Smooth muscle cell (in vitro differentiated cells): ENCODE results near the gene CLASP2. TPM values are rescaled to one million over a fixed set of nuclear protein-coding genes. Genes with fewer than 3 reads are reported as not detected.

ENCODE experiments used
- DNase-seq: peaks from one replicate; lab custom pipeline; 2025; ENCODE audit not compliant: unreplicated experiment; lab: John Stamatoyannopoulos, UW
- H2AFZ ChIP-seq: fragments of 200-600 bp; sonication (generic); 2 replicates; pipeline ENCODE4 v1.6.0; 2016; ENCODE audit warnings: antibody characterized with exemption, low read depth, mild to moderate bottlenecking
- H3F3A ChIP-seq: fragments of 200-600 bp; sonication (generic); 2 replicates; pipeline ENCODE4 v1.6.0; 2017; ENCODE audit warnings: antibody characterized with exemption, low read depth
- H3K27ac ChIP-seq: fragments of 200-600 bp; sonication (generic); 2 replicates; pipeline ENCODE4 v1.5.1; 2016; ENCODE audit warnings: low read depth, mild to moderate bottlenecking
- H3K27me3 ChIP-seq: fragments of 200-600 bp; sonication (generic); 2 replicates; pipeline ENCODE4 v1.6.1; 2016; ENCODE audit warnings: low read depth, mild to moderate bottlenecking
- H3K36me3 ChIP-seq: fragments of 200-600 bp; sonication (generic); 2 replicates; pipeline ENCODE4 v1.5.1; 2016; ENCODE audit warnings: low read depth
- H3K4me1 ChIP-seq: fragments of 200-600 bp; sonication (generic); 2 replicates; pipeline ENCODE4 v1.5.1; 2016; ENCODE audit warnings: low read depth
- H3K4me2 ChIP-seq: fragments of 200-600 bp; sonication (generic); 2 replicates; pipeline ENCODE4 v1.6.0; 2016; ENCODE audit warnings: mild to moderate bottlenecking
- H3K4me3 ChIP-seq: fragments of 200-600 bp; sonication (generic); 2 replicates; pipeline ENCODE4 v1.5.1; 2016; ENCODE audit warnings: mild to moderate bottlenecking
- H3K79me2 ChIP-seq: fragments of 200-600 bp; sonication (generic); 2 replicates; pipeline ENCODE4 v1.6.0; 2016; ENCODE audit warnings: low read depth, mild to moderate bottlenecking
- H3K9ac ChIP-seq: fragments of 200-600 bp; sonication (generic); 2 replicates; pipeline ENCODE4 v1.6.0; 2016; ENCODE audit warnings: low read depth
- H3K9me3 ChIP-seq: fragments of 200-600 bp; sonication (generic); replicated peaks from 2 replicates; pipeline ENCODE4 v1.5.1; 2016; ENCODE audit warnings: low read depth
- H4K20me1 ChIP-seq: fragments of 200-600 bp; sonication (generic); 2 replicates; pipeline ENCODE4 v1.6.0; 2016; ENCODE audit warnings: low read depth
- WGBS: methylation state at CpG from one replicate; pipeline ENCODE4 v1.1.7; 2016; ENCODE audit warnings: low lambda C conversion rate; 5-methylcytosine and 5-hydroxymethylcytosine counted together
- polyA plus RNA-seq: library from polyadenylated mRNA; unstranded; fragments of >200 nt; fragmentation: Nextera tagmentation; extraction: Ambion mirVana; gene quantifications from 2 replicates; pipeline ENCODE4 v1.2.1, GENCODE V29; 2016
- total RNA-seq: library from RNA; depleted of rRNA; stranded (reverse); fragments of >200 nt; gene quantifications from 2 replicates; pipeline ENCODE4 v1.2.3, GENCODE V29; 2014
- TF ChIP-seq, protein P1 (sequence below): fragments of 200-600 bp; sonication (generic); IDR thresholded peaks from 2 replicates; pipeline ENCODE4 v1.5.1; 2017; ENCODE audit warnings: borderline replicate concordance, mild to moderate bottlenecking, antibody characterized with exemption; ENCODE audit not compliant: insufficient read depth, poor library complexity, severe bottlenecking

The CLASP2 gene
- total and polyA plus RNA-seq, 2 experiments from 2014 or later: 17.9 to 61.4 TPM

GRCh38 chr3:33634262-33634661, 83.8 kb downstream of the CLASP2 start:
- no peaks in the 10 kb centered on the region for H3F3A ChIP-seq
- H3K4me2 ChIP-seq: no peak overlapping the region
- H3K9me3 ChIP-seq: no peaks in the 10 kb centered on the region
- no peaks in the 10 kb centered on the region for H3K36me3 ChIP-seq
- WGBS: 92% methylated on average over 3 of the region's 3 CpGs
- DNase-seq: no peak
- H2AFZ ChIP-seq: no peak overlapping the region
- TF ChIP-seq, protein P1, sequence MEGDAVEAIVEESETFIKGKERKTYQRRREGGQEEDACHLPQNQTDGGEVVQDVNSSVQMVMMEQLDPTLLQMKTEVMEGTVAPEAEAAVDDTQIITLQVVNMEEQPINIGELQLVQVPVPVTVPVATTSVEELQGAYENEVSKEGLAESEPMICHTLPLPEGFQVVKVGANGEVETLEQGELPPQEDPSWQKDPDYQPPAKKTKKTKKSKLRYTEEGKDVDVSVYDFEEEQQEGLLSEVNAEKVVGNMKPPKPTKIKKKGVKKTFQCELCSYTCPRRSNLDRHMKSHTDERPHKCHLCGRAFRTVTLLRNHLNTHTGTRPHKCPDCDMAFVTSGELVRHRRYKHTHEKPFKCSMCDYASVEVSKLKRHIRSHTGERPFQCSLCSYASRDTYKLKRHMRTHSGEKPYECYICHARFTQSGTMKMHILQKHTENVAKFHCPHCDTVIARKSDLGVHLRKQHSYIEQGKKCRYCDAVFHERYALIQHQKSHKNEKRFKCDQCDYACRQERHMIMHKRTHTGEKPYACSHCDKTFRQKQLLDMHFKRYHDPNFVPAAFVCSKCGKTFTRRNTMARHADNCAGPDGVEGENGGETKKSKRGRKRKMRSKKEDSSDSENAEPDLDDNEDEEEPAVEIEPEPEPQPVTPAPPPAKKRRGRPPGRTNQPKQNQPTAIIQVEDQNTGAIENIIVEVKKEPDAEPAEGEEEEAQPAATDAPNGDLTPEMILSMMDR: no peak
- no peaks in the 10 kb centered on the region for H3K4me1 ChIP-seq
- H3K27me3 ChIP-seq: no peaks in the 10 kb centered on the region
- peaks cover 2% of the 10 kb centered on the region for H3K79me2 ChIP-seq
- H4K20me1 ChIP-seq: no peaks in the 10 kb centered on the region
- H3K4me3 ChIP-seq: no peak overlapping the region
- no peak overlapping the region for H3K27ac ChIP-seq
- H3K9ac ChIP-seq: no peak overlapping the region

DNA sequence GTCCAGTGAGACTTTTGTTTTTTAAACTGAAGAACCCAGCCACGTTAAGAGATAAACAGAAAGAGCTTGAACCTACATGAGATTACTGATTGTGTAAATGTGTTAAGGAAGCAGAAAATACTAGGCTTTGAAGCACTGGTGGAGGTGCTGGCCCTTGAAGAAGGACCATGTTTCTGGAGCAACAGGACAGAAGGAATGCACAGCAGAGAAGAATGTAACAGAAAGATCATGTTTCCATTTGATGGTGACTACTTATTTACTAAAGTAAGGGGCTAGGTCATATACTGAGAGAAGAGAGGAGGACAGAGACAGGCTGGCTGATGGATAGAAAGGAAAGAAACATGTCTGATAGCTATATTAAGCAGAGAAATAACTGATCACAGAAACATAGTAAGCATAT, 88.8 kb downstream of the CLASP2 start:
- TF ChIP-seq, protein P1: no peak
- DNase-seq: no peak
- Histone ChIP-seq H3K36me3 (no peaks in the 10 kb centered on the region), H3K4me1 (no peaks in the 10 kb centered on the region), H3K4me2 (no peak overlapping the region), H3K9ac (no peak overlapping the region), H3K9me3 (no peaks in the 10 kb centered on the region), H3F3A (no peaks in the 10 kb centered on the region), H3K4me3 (no peak overlapping the region), H3K79me2 (peaks cover 2% of the 10 kb centered on the region), H3K27ac (no peak overlapping the region), H2AFZ (no peak overlapping the region), H4K20me1 (no peaks in the 10 kb centered on the region), H3K27me3 (no peaks in the 10 kb centered on the region)
- 80% methylated on average over 1 of the region's 1 CpG for WGBS

GRCh38 chr3:33624756-33625155, 93.3 kb downstream of the CLASP2 start:
- no peak overlapping the region for H3K4me2 ChIP-seq
- H3K9ac ChIP-seq: no peak overlapping the region
- H3K9me3 ChIP-seq: no peaks in the 10 kb centered on the region
- TF ChIP-seq, protein P1: no peak
- no peaks in the 10 kb centered on the region for H3F3A ChIP-seq
- no peaks in the 10 kb centered on the region for H4K20me1 ChIP-seq
- peaks cover 5% of the 10 kb centered on the region for H3K36me3 ChIP-seq
- DNase-seq: no peak
- H3K27ac ChIP-seq: no peak overlapping the region
- H3K4me1 ChIP-seq: no peaks in the 10 kb centered on the region
- no peaks in the 10 kb centered on the region for H3K27me3 ChIP-seq
- H2AFZ ChIP-seq: no peak overlapping the region
- H3K79me2 ChIP-seq: no peaks in the 10 kb centered on the region
- H3K4me3 ChIP-seq: no peak overlapping the region

DNA sequence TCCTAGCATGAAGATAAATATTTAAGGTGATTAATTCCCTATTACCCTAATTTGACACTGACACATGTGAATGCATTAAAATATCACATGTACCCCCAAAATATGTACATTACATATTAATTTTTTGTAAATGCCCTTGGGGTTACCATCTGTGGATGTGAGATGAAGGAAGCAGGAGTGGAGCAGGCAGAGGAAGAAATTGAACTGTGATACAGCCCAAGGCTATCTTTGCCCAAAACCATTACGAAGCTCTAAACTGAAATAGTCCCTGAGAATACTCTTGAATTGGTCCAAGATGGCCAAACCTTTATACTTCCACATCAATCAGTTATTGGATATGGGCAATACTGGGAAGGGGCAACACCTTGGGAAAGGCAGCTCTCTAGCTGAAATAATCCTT, 105.0 kb downstream of the CLASP2 start:
- TF ChIP-seq, protein P1: no peak
- H3K4me1 ChIP-seq: no peaks in the 10 kb centered on the region
- no peaks in the 10 kb centered on the region for H3K27me3 ChIP-seq
- 100% methylated on average over 1 of the region's 1 CpG for WGBS
- no peaks in the 10 kb centered on the region for H3F3A ChIP-seq
- H3K36me3 ChIP-seq: no peaks in the 10 kb centered on the region
- H3K27ac ChIP-seq: no peak overlapping the region
- no peak for DNase-seq
- no peak overlapping the region for H3K4me2 ChIP-seq
- H4K20me1 ChIP-seq: no peaks in the 10 kb centered on the region
- no peak overlapping the region for H3K9ac ChIP-seq
- no peaks in the 10 kb centered on the region for H3K79me2 ChIP-seq
- H3K9me3 ChIP-seq: no peaks in the 10 kb centered on the region
- no peak overlapping the region for H2AFZ ChIP-seq
- H3K4me3 ChIP-seq: no peak overlapping the region
